Measurements from ENCODE around the gene ANKIB1.

- TF ChIP-seq, protein P1, sequence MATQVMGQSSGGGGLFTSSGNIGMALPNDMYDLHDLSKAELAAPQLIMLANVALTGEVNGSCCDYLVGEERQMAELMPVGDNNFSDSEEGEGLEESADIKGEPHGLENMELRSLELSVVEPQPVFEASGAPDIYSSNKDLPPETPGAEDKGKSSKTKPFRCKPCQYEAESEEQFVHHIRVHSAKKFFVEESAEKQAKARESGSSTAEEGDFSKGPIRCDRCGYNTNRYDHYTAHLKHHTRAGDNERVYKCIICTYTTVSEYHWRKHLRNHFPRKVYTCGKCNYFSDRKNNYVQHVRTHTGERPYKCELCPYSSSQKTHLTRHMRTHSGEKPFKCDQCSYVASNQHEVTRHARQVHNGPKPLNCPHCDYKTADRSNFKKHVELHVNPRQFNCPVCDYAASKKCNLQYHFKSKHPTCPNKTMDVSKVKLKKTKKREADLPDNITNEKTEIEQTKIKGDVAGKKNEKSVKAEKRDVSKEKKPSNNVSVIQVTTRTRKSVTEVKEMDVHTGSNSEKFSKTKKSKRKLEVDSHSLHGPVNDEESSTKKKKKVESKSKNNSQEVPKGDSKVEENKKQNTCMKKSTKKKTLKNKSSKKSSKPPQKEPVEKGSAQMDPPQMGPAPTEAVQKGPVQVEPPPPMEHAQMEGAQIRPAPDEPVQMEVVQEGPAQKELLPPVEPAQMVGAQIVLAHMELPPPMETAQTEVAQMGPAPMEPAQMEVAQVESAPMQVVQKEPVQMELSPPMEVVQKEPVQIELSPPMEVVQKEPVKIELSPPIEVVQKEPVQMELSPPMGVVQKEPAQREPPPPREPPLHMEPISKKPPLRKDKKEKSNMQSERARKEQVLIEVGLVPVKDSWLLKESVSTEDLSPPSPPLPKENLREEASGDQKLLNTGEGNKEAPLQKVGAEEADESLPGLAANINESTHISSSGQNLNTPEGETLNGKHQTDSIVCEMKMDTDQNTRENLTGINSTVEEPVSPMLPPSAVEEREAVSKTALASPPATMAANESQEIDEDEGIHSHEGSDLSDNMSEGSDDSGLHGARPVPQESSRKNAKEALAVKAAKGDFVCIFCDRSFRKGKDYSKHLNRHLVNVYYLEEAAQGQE (IDR thresholded peaks at IDR 0.05) = no peak
- TF ChIP-seq PHF8 (IDR thresholded peaks at IDR 0.05; ENCODE audit: borderline replicate concordance, low read depth) = no peak
- TF ChIP-seq, protein P2, sequence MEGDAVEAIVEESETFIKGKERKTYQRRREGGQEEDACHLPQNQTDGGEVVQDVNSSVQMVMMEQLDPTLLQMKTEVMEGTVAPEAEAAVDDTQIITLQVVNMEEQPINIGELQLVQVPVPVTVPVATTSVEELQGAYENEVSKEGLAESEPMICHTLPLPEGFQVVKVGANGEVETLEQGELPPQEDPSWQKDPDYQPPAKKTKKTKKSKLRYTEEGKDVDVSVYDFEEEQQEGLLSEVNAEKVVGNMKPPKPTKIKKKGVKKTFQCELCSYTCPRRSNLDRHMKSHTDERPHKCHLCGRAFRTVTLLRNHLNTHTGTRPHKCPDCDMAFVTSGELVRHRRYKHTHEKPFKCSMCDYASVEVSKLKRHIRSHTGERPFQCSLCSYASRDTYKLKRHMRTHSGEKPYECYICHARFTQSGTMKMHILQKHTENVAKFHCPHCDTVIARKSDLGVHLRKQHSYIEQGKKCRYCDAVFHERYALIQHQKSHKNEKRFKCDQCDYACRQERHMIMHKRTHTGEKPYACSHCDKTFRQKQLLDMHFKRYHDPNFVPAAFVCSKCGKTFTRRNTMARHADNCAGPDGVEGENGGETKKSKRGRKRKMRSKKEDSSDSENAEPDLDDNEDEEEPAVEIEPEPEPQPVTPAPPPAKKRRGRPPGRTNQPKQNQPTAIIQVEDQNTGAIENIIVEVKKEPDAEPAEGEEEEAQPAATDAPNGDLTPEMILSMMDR (IDR thresholded peaks at IDR 0.05) = no peak
- TF ChIP-seq CHD4 (IDR thresholded peaks at IDR 0.05; ENCODE audit: borderline replicate concordance) = no peak
- TF ChIP-seq, protein P3, sequence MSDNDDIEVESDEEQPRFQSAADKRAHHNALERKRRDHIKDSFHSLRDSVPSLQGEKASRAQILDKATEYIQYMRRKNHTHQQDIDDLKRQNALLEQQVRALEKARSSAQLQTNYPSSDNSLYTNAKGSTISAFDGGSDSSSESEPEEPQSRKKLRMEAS (IDR thresholded peaks at IDR 0.05) = no peak
Measured at GRCh38 chr7:92226981-92227380, 18.8 kb upstream of the ANKIB1 start.

All from A549 (cell line).